ENCODE data around the gene SPEM3. TPM values are rescaled to one million over a fixed set of nuclear protein-coding genes. Genes with fewer than 3 reads are reported as not detected.

Gene SPEM3
- total RNA-seq, 1 donor, result not detected

DNA sequence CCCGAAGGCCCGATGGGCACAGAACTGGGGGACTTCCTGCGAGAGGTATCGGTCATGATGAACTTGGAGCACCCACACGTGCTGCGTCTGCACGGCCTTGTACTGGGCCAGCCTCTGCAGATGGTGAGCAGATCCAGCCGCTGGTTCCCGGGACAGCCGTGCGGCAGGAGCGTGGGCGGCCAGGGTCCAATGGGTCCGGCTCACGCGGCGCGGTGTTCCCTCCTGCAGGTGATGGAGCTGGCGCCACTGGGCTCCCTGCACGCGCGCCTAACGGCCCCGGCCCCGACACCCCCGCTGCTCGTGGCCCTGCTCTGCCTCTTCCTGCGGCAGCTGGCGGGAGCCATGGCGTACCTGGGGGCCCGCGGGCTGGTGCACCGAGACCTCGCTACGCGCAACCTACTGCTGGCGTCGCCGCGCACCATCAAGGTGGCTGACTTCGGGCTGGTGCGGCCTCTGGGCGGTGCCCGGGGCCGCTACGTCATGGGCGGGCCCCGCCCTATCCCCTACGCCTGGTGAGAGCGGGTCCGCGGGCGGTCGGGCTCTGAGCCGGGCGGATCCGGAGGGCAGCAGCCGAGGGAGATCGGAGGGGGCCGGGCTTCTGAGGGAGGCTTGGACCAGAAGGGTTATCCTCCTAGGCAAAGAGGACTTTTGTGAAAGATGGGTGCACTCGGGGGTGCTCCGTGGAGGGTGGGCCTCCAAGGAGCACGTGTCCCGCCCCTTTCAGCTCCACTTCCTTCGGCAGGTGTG lies 44.7 kb upstream of the SPEM3 start:
- peak; percentile 31 for DNase-seq (ENCODE audit: low read depth)
- peak overlapping the region; percentile 54 for H3K4me3 ChIP-seq (ENCODE audit: low read depth, low read length)
- TF ChIP-seq, protein P1, sequence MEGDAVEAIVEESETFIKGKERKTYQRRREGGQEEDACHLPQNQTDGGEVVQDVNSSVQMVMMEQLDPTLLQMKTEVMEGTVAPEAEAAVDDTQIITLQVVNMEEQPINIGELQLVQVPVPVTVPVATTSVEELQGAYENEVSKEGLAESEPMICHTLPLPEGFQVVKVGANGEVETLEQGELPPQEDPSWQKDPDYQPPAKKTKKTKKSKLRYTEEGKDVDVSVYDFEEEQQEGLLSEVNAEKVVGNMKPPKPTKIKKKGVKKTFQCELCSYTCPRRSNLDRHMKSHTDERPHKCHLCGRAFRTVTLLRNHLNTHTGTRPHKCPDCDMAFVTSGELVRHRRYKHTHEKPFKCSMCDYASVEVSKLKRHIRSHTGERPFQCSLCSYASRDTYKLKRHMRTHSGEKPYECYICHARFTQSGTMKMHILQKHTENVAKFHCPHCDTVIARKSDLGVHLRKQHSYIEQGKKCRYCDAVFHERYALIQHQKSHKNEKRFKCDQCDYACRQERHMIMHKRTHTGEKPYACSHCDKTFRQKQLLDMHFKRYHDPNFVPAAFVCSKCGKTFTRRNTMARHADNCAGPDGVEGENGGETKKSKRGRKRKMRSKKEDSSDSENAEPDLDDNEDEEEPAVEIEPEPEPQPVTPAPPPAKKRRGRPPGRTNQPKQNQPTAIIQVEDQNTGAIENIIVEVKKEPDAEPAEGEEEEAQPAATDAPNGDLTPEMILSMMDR (IDR thresholded peaks at IDR 0.05; ENCODE audit: insufficient read depth, low read depth, low read length), result no peak

DNA sequence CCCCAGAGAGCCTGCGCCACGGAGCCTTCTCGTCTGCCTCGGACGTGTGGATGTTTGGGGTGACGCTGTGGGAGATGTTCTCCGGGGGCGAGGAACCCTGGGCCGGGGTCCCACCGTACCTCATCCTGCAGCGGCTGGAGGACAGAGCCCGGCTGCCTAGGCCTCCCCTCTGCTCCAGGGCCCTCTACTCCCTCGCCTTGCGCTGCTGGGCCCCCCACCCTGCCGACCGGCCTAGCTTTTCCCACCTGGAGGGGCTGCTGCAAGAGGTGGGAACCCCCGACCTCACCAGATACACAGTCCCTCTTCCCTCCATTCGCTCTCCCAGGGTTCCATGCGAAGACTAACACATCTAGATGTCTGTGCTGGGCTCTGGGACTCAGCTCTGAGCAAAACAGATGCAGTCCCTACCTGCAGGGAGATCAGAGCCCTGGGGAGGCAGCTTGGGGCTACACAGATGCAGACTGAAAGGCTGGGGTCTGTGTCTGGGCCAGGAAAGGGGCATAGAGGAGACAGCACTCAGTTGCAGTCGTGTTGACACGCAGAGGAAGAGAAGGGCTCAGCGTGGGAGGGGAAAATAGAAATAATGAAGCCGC lies 44.1 kb upstream of the SPEM3 start:
- H3K4me3 ChIP-seq (ENCODE audit: low read depth, low read length), result peak overlapping the region; percentile 54
- TF ChIP-seq, protein P1 (IDR thresholded peaks at IDR 0.05; ENCODE audit: insufficient read depth, low read depth, low read length), result no peak
- DNase-seq (ENCODE audit: low read depth), result no peak

DNA sequence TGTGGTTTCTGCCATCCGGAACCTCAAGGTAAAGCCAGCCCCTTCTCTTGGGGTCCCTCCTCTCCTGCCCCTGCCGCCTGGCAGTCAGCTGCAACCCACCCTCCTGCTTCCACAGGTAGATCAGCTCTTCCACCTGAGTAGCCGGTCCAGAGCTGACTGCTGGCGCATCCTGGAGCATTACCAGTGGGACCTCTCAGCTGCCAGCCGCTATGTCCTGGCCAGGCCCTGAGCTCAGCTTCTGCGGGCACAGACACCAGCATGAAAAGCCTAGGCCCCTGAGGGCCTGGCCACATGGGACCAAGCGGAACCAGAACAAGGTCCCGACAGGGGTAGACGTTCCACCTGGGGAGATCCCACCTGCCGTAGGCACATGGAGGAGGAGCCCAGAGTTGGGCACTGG lies 39.8 kb upstream of the SPEM3 start:
- no peak overlapping the region for H3K4me3 ChIP-seq (ENCODE audit: low read depth, low read length)
- DNase-seq (ENCODE audit: low read depth), result no peak
- TF ChIP-seq, protein P1 (IDR thresholded peaks at IDR 0.05; ENCODE audit: insufficient read depth, low read depth, low read length), result no peak

DNA sequence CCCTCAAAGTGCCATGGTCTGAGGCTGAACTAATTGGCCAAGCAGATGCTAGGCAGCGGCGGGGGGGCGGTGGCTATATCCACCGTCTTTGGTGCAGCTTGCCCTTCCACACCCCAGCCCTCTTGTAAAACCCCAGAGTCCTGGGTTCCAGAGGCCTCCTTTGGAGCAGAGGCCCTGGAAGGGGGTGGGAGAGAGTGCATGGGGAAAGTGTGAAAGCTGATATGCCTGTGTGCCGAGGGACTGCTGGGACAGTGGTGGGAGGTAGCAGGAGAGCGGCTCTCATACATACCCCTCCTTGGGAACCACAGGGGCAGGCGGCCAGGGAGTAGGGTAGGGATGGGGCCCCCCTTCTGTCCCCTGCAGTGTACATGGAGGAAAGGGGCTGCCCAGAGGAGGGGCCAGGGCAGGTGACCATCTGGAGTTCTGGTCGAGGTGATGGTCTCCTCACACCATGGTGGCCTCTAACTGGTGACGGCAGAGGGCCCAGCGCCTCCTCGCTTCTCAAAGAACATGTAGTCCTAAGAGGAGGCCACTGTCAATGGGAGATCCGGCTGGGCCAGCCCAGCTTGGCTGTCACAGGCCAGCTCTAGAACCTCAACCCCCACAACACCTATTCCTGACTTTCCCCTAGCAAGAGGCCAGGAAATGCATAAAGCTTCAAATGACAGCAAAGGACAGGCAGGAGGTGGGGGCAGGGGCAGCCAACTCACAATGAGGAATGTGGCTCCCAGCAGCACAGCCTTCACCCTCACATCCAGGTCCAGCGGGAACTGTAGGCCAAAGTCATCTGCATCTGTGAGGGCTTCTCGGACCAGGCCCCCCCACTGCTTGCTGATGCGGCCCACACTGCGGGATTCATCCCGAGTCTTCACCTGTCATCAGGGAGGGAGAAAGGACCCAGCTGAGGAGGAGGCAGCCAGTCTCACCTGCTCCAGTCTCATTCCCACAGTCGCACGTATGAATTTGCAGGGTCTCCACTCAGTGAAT lies 38.4 kb upstream of the SPEM3 start:
- TF ChIP-seq, protein P1 (IDR thresholded peaks at IDR 0.05; ENCODE audit: insufficient read depth, low read depth, low read length), result no peak
- no peak for DNase-seq (ENCODE audit: low read depth)
- H3K4me3 ChIP-seq (ENCODE audit: low read depth, low read length), result no peak overlapping the region

DNA sequence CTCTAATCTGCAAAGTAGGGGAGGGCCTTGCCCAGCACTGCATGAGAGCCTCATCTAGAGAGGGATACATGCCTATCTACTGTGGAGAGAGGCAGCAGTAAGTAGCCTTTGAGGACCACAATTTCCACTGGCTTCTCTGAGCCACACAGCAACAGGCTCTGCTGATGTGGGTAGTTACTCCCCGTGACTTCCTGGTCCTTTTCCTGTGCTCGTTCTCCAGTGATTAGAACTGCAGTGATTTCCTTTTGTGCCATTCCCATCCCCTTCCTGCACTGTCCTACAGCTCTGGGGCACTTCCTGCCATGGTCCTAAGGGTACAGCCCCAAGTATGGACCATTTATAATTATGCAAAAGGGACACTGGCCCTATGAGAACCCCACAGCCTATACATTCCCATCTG lies 37.4 kb upstream of the SPEM3 start:
- no peak for DNase-seq (ENCODE audit: low read depth)
- TF ChIP-seq, protein P1 (IDR thresholded peaks at IDR 0.05; ENCODE audit: insufficient read depth, low read depth, low read length), result no peak
- no peak overlapping the region for H3K4me3 ChIP-seq (ENCODE audit: low read depth, low read length)

DNA sequence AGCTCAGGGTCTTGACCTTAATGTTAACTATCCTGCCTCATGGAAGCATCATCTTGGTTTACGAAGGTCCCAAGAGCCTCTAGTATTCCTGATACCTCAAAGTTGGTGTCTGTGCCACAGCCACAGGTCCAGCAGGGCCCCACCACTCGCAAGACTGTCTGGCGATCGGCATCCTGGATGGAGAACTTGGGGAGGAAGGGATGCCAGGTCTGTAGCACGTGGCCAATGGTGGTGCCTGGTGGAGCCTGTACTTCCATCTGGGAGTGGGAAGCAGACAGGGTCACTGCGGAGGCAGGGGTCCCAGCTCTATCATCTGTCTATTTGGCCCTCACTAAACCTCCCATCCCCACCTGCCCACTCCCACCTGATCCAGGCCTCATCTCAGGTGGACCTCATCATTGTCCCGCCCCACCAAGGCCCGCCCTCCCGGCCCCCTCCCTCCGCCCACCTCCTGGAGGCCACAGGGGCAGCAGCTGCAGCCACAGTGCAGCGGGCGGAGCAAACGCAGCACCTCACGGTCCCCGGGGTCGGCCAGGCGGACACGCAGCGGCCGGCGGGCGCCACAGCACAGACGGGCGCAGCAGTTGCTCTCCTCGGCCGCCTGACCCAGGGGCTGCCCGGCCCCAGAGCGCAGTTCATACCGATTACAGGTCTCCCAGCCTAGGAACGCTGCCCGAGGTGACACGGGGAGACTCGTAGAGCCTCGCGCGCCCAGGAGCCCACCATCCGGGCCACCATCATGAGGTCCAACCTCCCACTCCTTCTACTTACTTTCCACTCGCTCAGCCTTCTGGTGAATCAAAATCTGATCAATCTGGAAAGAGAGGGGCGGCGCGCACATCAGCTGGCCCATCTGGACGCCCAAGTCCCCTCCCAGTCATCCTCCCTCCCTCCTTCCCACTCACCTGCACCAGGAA lies 35.7 kb upstream of the SPEM3 start:
- TF ChIP-seq, protein P1 (IDR thresholded peaks at IDR 0.05; ENCODE audit: insufficient read depth, low read depth, low read length), result no peak
- DNase-seq (ENCODE audit: low read depth), result no peak
- H3K4me3 ChIP-seq (ENCODE audit: low read depth, low read length), result peak overlapping the region; percentile 86

Data from fibroblast of villous mesenchyme (primary cell).